DOHH2 (cell line): Measurements from ENCODE around the gene KDM8.
"Not testable (repeated sequence)": the region's sequence is repeated elsewhere in the genome, so short reads cannot be mapped to it uniquely, and the experiment has no call there.

Experiments
- H3F3A ChIP-seq: fragments of 200-600 bp; sonication (generic), shearing (Covaris generic); 2 replicates; pipeline ENCODE4 v1.6.0; 2016; ENCODE audit warnings: antibody characterized with exemption, mild to moderate bottlenecking; ENCODE audit not compliant: control insufficient read depth, insufficient read depth
- H3K27ac ChIP-seq: fragments of 200-600 bp; sonication (generic); 2 replicates; pipeline ENCODE4 v1.5.1; 2014; ENCODE audit warnings: low read depth, mild to moderate bottlenecking, low read length, moderate library complexity
- H3K27me3 ChIP-seq: fragments of 200-600 bp; sonication (generic); 2 replicates; pipeline ENCODE4 v1.6.1; 2014; ENCODE audit warnings: mild to moderate bottlenecking, low read length, mixed read lengths; ENCODE audit not compliant: control insufficient read depth
- H3K36me3 ChIP-seq: fragments of 200-600 bp; sonication (generic); 2 replicates; pipeline ENCODE4 v1.6.1; 2014; ENCODE audit warnings: mild to moderate bottlenecking, low read length, moderate library complexity, mixed read lengths; ENCODE audit not compliant: control insufficient read depth
- H3K4me1 ChIP-seq: fragments of 200-600 bp; sonication (generic); 2 replicates; pipeline ENCODE4 v1.6.1; 2014; ENCODE audit warnings: mild to moderate bottlenecking, low read length, mixed read lengths; ENCODE audit not compliant: control insufficient read depth
- H3K4me2 ChIP-seq: fragments of 200-600 bp; sonication (generic); 2 replicates; pipeline ENCODE4 v1.6.0; 2014; ENCODE audit warnings: mild to moderate bottlenecking, low read length, moderate library complexity
- H3K4me3 ChIP-seq: fragments of 200-600 bp; sonication (generic); 2 replicates; pipeline ENCODE4 v1.5.1; 2014; ENCODE audit warnings: mild to moderate bottlenecking, low read length, mixed read lengths
- H3K79me2 ChIP-seq: fragments of 200-600 bp; sonication (generic); 2 replicates; pipeline ENCODE4 v1.6.1; 2014; ENCODE audit warnings: mild to moderate bottlenecking, low read length, mixed read lengths; ENCODE audit not compliant: control insufficient read depth
- H3K9me2 ChIP-seq: fragments of 200-600 bp; sonication (generic); replicated peaks from 2 replicates; pipeline ENCODE4 v1.6.1; 2014; ENCODE audit warnings: mild to moderate bottlenecking, low read length, mixed read lengths; ENCODE audit not compliant: control insufficient read depth
- H3K9me3 ChIP-seq: fragments of 200-600 bp; sonication (generic); 2 replicates; pipeline ENCODE4 v1.6.1; 2014; ENCODE audit warnings: antibody characterized with exemption, low read length, mixed read lengths; ENCODE audit not compliant: control insufficient read depth, insufficient read depth
- H4K20me1 ChIP-seq: fragments of 200-600 bp; sonication (generic); 2 replicates; pipeline ENCODE4 v1.6.0; 2014; ENCODE audit warnings: low read depth, mild to moderate bottlenecking, antibody characterized with exemption, low read length, moderate library complexity; ENCODE audit not compliant: control insufficient read depth, insufficient read depth
- CTCF ChIP-seq: fragments of 200-600 bp; sonication (generic); IDR thresholded peaks from one replicate; pipeline ENCODE4 v1.5.1; 2014; ENCODE audit warnings: antibody characterized with exemption, mild to moderate bottlenecking, low read depth, low read length; ENCODE audit not compliant: poor library complexity, severe bottlenecking
- EZH2phosphoT487 ChIP-seq: fragments of 200-600 bp; sonication (generic); IDR thresholded peaks from 2 replicates; pipeline ENCODE4 v1.6.1; 2017; ENCODE audit warnings: borderline replicate concordance, mild to moderate bottlenecking, antibody characterized with exemption, low read length, moderate library complexity, mixed read lengths

KDM8 gene

GRCh38 chr16:27199736-27200135 lies 3.6 kb upstream of the KDM8 start:
- H3K4me3 ChIP-seq = no peak overlapping the region; the same call in 1 of the 2 replicates
- H3K79me2 ChIP-seq = peaks cover 7% of the 10 kb centered on the region
- no peaks in the 10 kb centered on the region for H3K9me2 ChIP-seq
- H4K20me1 ChIP-seq = no peaks in the 10 kb centered on the region
- peak overlapping the region; percentile 17 for H3K4me2 ChIP-seq
- TF ChIP-seq EZH2phosphoT487 = no peak
- no peak for TF ChIP-seq CTCF
- H3K4me1 ChIP-seq = peaks cover 35% of the 10 kb centered on the region
- H3K27ac ChIP-seq = peak overlapping the region; percentile 17; the same call in 1 of the 2 replicates
- H3K9me3 ChIP-seq = no peaks in the 10 kb centered on the region; the same call in 1 of the 2 replicates
- no peaks in the 10 kb centered on the region for H3K27me3 ChIP-seq
- peaks cover 3% of the 10 kb centered on the region; the same call in 1 of the 2 replicates for H3K36me3 ChIP-seq
- no peaks in the 10 kb centered on the region for H3F3A ChIP-seq

- not testable (repeated sequence) for H4K20me1 ChIP-seq, H3K27ac ChIP-seq, H3K4me2 ChIP-seq, H3K27me3 ChIP-seq, H3K9me3 ChIP-seq, H3F3A ChIP-seq, H3K9me2 ChIP-seq, H3K4me3 ChIP-seq, H3K36me3 ChIP-seq
- peaks cover 11% of the 10 kb centered on the region for H3K79me2 ChIP-seq
- H3K4me1 ChIP-seq = peaks cover 47% of the 10 kb centered on the region
These were observed 2.4 kb upstream of the KDM8 start for GRCh38 chr16:27200914-27201313.

GRCh38 chr16:27202923-27203506 lies 311 bp upstream of the KDM8 start:
- Histone ChIP-seq H3K4me1 (peaks cover 65% of the 10 kb centered on the region), H3K27ac (peak overlapping the region; percentile 87), H3K4me2 (peak overlapping the region; percentile 91), H4K20me1 (no peaks in the 10 kb centered on the region), H3K27me3 (no peaks in the 10 kb centered on the region), H3K9me3 (no peaks in the 10 kb centered on the region; the same call in 1 of the 2 replicates), H3K4me3 (peak overlapping the region; percentile 98), H3K79me2 (peaks cover 12% of the 10 kb centered on the region), H3F3A (0 out of 2 replicates have a peak, but pooled peaks cover 2% of the 10 kb centered on the region), H3K9me2 (no peaks in the 10 kb centered on the region), H3K36me3 (peaks cover 3% of the 10 kb centered on the region; the same call in 1 of the 2 replicates)
- TF ChIP-seq CTCF = no peak
- no peak for TF ChIP-seq EZH2phosphoT487

- H4K20me1 ChIP-seq = no peaks in the 10 kb centered on the region
- H3F3A ChIP-seq = 0 out of 2 replicates have a peak, but pooled peaks cover 2% of the 10 kb centered on the region
- H3K79me2 ChIP-seq = peaks cover 12% of the 10 kb centered on the region
- no peaks in the 10 kb centered on the region for H3K27me3 ChIP-seq
- peak overlapping the region; percentile 87 for H3K27ac ChIP-seq
- TF ChIP-seq EZH2phosphoT487 (no peak), CTCF (no peak)
- peak overlapping the region; percentile 98 for H3K4me3 ChIP-seq
- H3K4me2 ChIP-seq = peak overlapping the region; percentile 77
- H3K36me3 ChIP-seq = peaks cover 3% of the 10 kb centered on the region; the same call in 1 of the 2 replicates
- peaks cover 54% of the 10 kb centered on the region for H3K4me1 ChIP-seq
- no peaks in the 10 kb centered on the region for H3K9me3 ChIP-seq
- no peaks in the 10 kb centered on the region for H3K9me2 ChIP-seq
These were observed 1.1 kb downstream of the KDM8 start for GRCh38 chr16:27204312-27204915.
